ENCODE data around the gene SLC25A23.
A peak's percentile ranks its signal among the peaks of the same experiment; 100 is the strongest.
"Not testable (repeated sequence)": the region's sequence is repeated elsewhere in the genome, so short reads cannot be mapped to it uniquely, and the experiment has no call there.

SLC25A23 gene

GRCh38 chr19:6429419-6430221, 30.0 kb downstream of the SLC25A23 start (continued):
- no peak for TF ChIP-seq SCRT1 (tag by site-specific recombination; IDR thresholded peaks at IDR 0.05; ENCODE audit: borderline replicate concordance)
- TF ChIP-seq TCF7L2 (IDR thresholded peaks at IDR 0.05; ENCODE audit: borderline replicate concordance, low read depth, low read length) = no peak
- no peak for TF ChIP-seq ZNF10 (tag by site-specific recombination; IDR thresholded peaks at IDR 0.05)
- TF ChIP-seq GFI1B (tag by site-specific recombination; IDR thresholded peaks at IDR 0.05) = no peak
- no peak for TF ChIP-seq ZIC2 (tag by site-specific recombination; IDR thresholded peaks at IDR 0.05)
- no peak for TF ChIP-seq ZNF37A (tag by site-specific recombination; IDR thresholded peaks at IDR 0.05)
- TF ChIP-seq ZNF23 (tag by site-specific recombination; IDR thresholded peaks at IDR 0.05; ENCODE audit: borderline replicate concordance) = no peak
- no peak for TF ChIP-seq ZNF707 (tag by site-specific recombination; IDR thresholded peaks at IDR 0.05)
- no peak for TF ChIP-seq ZNF670 (tag by site-specific recombination; IDR thresholded peaks at IDR 0.05; ENCODE audit: low read depth)
- TF ChIP-seq ZNF248 (tag by site-specific recombination; IDR thresholded peaks at IDR 0.05) = no peak
- no peak for TF ChIP-seq ZNF621 (tag by site-specific recombination; IDR thresholded peaks at IDR 0.05)
- no peak for TF ChIP-seq ZNF792 (tag by site-specific recombination; IDR thresholded peaks at IDR 0.05)
- no peak for TF ChIP-seq ZNF768 (tag by site-specific recombination; IDR thresholded peaks at IDR 0.05)
- TF ChIP-seq ZNF692 (tag by site-specific recombination; IDR thresholded peaks at IDR 0.05) = no peak
- peak; percentile 83; the same call in 1 of the 2 replicates for TF ChIP-seq EGR2 (tag by site-specific recombination; IDR thresholded peaks at IDR 0.05; ENCODE audit: low read depth)
- no peak for TF ChIP-seq ZNF701 (tag by site-specific recombination; IDR thresholded peaks at IDR 0.05)

GRCh38 chr19:6428692-6429418, 30.7 kb downstream of the SLC25A23 start:
- CTCF ChIA-PET = interaction anchor here (0.6 kb wide), 2 partner anchors 17 to 435 kb away, joined by 4 read pairs; no protein-coding TSS in a partner anchor

GRCh38 chr19:6427131-6427530, 32.5 kb downstream of the SLC25A23 start:
- no peak overlapping the region for H3K27ac ChIP-seq (ENCODE audit: extremely low read depth, low read depth, low read length)
- H3K36me3 ChIP-seq (ENCODE audit: control insufficient read depth in 2 of 2, insufficient read depth in 1 of 2, low read length in 2 of 2) = peaks cover 1 to 13% of the 10 kb centered on the region in 2 experiments; a peak in 1 of 3 replicates
- no peak overlapping the region for H3K4me3 ChIP-seq (ENCODE audit: low read depth, low read length)
- H3K9me3 ChIP-seq (ENCODE audit: control insufficient read depth, insufficient read depth, low read depth, low read length) = no peaks in the 10 kb centered on the region
- ChIA-PET POLR2A (interaction anchor here (1.0 kb wide), 1 partner anchor 32 kb away, joined by 4 read pairs; the partner anchor contains the start of gene SLC25A23), CTCF (interaction anchor here (0.5 to 1.3 kb wide), 2 partner anchors 209 to 661 kb away, joined by 3 read pairs; no protein-coding TSS in a partner anchor)
- peaks cover 7% of the 10 kb centered on the region for H3K4me1 ChIP-seq (ENCODE audit: control insufficient read depth, insufficient read depth, low read length)
- no peak for TF ChIP-seq ZNF311 (tag by site-specific recombination; IDR thresholded peaks at IDR 0.05; ENCODE audit: borderline replicate concordance)
- no peak for TF ChIP-seq ZNF837 (tag by site-specific recombination; IDR thresholded peaks at IDR 0.05)
- no peak for TF ChIP-seq ATF2 (tag by site-specific recombination; IDR thresholded peaks at IDR 0.05; ENCODE audit: low read depth)
- no peak for TF ChIP-seq KLF7 (tag by site-specific recombination; IDR thresholded peaks at IDR 0.05; ENCODE audit: borderline replicate concordance)
- no peak for TF ChIP-seq ZFP37 (tag by site-specific recombination; IDR thresholded peaks at IDR 0.05)
- TF ChIP-seq ZNF211 (tag by site-specific recombination; IDR thresholded peaks at IDR 0.05; ENCODE audit: low read depth) = no peak
- no peak for TF ChIP-seq ZNF350 (tag by site-specific recombination; IDR thresholded peaks at IDR 0.05)
- TF ChIP-seq ZNF555 (tag by site-specific recombination; conservative IDR thresholded peaks at IDR 0.05) = no peak
- no peak for TF ChIP-seq ZNF202 (tag by site-specific recombination; IDR thresholded peaks at IDR 0.05; ENCODE audit: borderline replicate concordance)
- no peak for TF ChIP-seq ZNF157 (tag by site-specific recombination; IDR thresholded peaks at IDR 0.05)
- TF ChIP-seq ZNF184 (tag by site-specific recombination; IDR thresholded peaks at IDR 0.05) = no peak
- no peak for TF ChIP-seq ELK4 (IDR thresholded peaks at IDR 0.05; ENCODE audit: borderline replicate concordance, low read depth, low read length)

More at GRCh38 chr19:6428692-6429418, 30.7 kb downstream of the SLC25A23 start:
- H3K4me1 ChIP-seq (ENCODE audit: control insufficient read depth, insufficient read depth, low read length); H3K4me3 ChIP-seq (ENCODE audit: low read depth, low read length); H3K36me3 ChIP-seq (ENCODE audit: control insufficient read depth in 2 of 2, insufficient read depth in 1 of 2, low read length in 2 of 2); POLR2A ChIA-PET; H3K9me3 ChIP-seq (ENCODE audit: control insufficient read depth, insufficient read depth, low read depth, low read length); H3K27ac ChIP-seq (ENCODE audit: extremely low read depth, low read depth, low read length): not testable (repeated sequence)

Data from HEK293 (cell line).